NCI-H524 treated with DMSO at 0.1 percent for 48 hours (cell line): ENCODE results near the gene YAE1.
"Not testable (repeated sequence)": the region's sequence is repeated elsewhere in the genome, so short reads cannot be mapped to it uniquely, and the experiment has no call there.

ENCODE experiments used
- DNase-seq: peaks from one replicate; lab custom pipeline; 2025; lab: John Stamatoyannopoulos, UW

YAE1 gene

GRCh38 chr7:39566023-39566921 lies at the start of gene YAE1:
Gene YAE1, plus strand, starts transcription at chr7:39566404. Its CDS starts 15 bp downstream, at chr7:39566419.
- DNase-seq: peak; percentile 24

DNA sequence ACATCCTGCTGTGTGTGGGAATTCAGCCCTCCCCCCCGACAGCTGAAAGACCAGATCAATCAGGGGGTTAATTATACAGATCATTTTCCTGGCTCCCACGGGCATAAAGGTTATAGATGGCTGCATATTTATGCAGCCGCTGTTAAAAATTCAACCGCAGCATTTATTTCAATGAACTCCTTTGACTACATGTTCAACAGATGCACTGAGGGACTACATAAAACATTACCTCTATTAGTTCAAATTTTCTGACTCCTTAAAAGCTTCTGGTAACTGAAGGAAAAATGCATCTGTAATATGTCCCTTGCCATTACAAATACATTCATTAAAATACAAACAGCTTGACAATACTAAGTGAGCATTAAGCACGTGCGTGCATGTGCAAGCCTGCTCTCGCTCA lies 49.7 kb upstream of the YAE1 start:
- no peak for DNase-seq

DNA sequence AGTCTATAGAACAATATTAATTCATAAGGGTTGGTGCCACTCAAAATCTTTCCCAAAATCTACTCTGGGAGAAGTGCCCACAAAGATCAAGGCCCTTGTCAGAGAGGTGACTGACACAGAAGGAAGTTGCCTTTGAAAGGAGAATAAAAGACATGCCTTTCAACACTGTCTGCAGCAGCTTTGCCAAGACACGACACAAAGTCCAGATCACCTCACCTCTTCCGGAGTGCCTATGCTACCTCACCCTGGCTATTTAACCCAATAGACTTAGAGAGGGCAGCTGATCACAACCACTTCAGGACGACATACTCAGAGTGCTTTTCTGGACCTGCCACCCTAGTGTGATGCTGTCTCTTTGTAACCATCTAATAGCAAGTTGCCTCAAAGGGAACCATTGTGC lies 49.0 kb upstream of the YAE1 start:
- DNase-seq: no peak

- no peak for DNase-seq
These were observed 40.3 kb upstream of the YAE1 start for GRCh38 chr7:39525926-39526325.

DNA sequence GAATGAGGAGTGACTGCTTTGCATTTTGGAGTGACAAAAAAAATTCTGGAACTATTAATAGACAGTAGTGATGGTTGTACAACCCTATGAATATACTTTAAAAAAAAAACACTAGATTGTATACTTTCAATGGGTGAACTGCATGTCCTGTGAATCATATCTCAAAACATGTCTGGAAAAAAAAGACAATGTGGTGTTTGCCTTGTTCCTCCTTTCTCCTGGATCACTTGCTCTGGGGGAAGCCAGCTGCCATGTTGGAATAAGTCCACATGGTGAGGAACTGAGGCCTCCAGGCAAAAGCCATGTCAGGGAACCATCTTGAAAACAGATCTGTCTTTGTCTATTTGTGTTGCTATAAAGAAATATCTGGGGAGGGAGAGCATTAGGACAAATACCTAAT lies 39.5 kb upstream of the YAE1 start:
- DNase-seq: no peak

- DNase-seq: no peak
These were observed 38.9 kb upstream of the YAE1 start for GRCh38 chr7:39527296-39527695.

GRCh38 chr7:39527951-39528350 lies 38.3 kb upstream of the YAE1 start:
- no peak for DNase-seq

DNA sequence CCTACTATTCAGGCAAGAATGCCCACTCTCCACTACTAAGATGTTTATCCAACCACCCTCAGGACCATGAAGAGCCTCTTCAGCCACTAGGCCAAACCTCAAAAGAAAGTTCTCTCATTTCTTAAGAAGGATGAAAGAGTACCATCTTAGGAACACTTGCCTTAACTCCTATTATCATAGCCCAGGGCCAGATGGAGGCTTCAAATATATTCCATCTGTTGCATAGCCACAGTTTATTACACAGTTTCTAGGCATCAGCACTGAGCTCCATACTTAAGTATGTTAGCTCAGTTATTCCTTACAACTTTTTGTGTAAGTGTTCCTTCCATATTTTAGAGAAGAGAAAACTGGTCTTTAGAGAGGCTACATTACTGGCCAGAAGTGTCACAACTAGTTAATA lies 37.4 kb upstream of the YAE1 start:
- DNase-seq: peak; percentile 65

- no peak for DNase-seq
These were observed 36.6 kb upstream of the YAE1 start for GRCh38 chr7:39529582-39529981.

- no peak for DNase-seq
These were observed 35.2 kb upstream of the YAE1 start for GRCh38 chr7:39530971-39531370.

GRCh38 chr7:39531818-39532217 lies 34.4 kb upstream of the YAE1 start:
- DNase-seq: no peak

DNA sequence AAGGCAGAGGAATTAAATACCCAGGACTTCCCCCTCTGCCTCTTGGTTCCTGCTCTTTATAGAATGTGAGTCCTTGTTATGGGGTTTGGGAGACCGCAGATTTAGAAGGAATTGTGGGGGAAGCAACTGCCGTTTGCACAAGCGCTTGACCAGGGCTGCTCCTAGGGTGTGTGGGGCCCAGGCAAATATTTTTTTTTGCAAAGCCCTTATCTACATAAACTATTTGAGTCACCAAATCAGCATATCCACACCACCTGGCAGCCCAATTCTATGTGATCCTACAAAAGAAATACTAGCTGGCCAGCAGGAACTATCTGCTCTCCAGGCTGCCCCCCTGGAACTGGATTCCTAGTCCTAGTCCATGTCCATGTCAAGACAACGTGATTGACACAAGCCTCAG lies 33.4 kb upstream of the YAE1 start:
- DNase-seq: no peak

DNA sequence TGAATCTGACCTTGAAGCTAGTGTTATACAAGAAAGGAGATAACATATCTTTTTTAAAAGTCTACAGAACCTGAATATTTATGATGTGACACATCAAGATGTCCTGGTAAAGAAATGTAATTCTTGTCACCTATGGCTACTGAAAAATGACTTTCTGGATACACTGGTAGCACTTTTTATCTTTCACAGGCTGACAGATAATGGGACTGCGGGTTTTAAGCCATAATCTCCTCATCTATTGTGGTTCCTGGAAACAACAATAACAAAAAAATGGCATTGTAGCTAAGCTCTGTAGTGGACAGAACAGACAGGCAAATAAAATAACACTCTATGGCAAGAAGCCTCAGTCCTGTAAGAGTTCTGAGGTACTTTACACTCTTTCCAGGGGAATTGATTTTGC lies 31.6 kb upstream of the YAE1 start:
- DNase-seq: no peak

DNA sequence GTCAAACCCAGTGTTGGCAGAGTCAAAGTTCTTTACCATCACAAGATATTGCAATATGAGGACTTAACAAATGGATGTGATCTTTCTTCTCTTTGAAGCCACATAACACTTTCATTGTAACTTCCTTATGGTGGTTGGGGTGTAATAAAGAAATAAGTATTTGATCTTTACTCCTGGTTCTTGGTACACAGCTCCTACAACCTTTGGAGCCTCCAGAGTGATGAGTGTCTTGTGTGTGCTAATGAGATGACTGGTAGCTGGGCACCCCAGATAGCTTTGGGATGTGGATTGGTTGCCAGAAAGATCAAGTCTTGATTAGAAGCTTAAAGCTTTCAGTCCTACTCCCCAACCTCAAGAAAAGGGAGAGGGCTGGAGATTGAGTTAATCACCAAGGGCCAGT lies 31.1 kb upstream of the YAE1 start:
- no peak for DNase-seq

DNA sequence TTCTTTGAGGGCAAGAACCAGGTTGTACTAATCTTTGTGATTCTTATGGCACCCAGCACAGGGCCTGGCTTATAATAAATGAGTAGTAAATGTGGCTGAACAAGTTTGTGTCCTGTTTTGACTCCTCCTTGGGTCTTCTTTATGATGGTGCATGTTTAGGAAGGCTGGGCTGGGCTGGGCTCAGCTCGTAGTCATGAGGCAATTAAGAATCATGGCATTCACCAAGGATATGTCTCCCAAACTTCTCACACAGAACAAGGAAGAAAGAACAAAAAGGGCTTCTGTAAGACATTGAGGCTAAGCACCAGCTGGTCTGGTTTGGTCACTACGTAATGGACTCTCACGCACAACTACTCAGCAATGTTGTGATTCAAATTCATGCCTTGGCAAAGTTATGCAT lies 30.5 kb upstream of the YAE1 start:
- no peak for DNase-seq

DNA sequence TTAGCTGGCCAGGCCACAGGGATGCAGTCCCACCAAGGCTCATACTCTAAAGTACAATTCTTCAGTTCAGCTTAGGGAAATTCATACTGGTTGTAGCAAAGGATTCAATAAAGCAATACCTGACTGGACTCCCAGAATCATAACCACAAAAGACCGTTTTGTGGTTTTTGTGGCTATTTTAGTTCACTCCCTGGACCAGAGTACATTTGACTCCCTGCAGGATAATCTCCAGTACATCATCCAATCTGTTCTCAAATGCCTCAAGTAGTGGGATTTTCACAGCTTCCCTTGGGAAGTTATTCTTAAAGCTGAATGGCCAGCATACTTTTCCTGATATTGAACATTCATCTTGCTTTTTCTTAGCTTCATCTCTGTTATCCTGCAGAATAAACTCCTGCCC lies 29.3 kb upstream of the YAE1 start:
- DNase-seq: peak; percentile 67

- DNase-seq: no peak
These were observed 26.4 kb upstream of the YAE1 start for GRCh38 chr7:39539816-39540215.

GRCh38 chr7:39540320-39540719 lies 25.9 kb upstream of the YAE1 start:
- peak; percentile 75 for DNase-seq

DNA sequence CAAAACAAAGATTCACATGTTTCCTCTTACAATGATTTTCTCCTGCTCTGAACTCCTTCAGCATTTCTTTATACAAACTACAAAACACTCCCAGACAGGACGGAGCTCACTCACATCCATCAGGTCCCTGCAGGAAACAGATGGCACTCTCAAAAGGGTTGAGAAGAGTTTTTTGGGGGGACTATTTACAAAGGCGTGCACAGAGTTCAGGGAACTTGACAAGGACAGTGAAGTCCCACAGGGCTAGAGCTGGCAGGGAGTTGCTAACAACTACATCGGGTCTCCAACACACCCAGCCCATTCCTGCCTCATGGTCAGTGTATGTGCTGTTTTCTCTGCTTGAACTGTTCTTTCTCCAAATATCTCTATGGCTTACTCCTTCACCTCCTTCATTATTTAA lies 24.7 kb upstream of the YAE1 start:
- no peak for DNase-seq

- not testable (repeated sequence) for DNase-seq
These were observed 21.4 kb upstream of the YAE1 start for GRCh38 chr7:39544774-39545173.

- no peak for DNase-seq
These were observed 18.9 kb upstream of the YAE1 start for GRCh38 chr7:39547336-39547735.

DNA sequence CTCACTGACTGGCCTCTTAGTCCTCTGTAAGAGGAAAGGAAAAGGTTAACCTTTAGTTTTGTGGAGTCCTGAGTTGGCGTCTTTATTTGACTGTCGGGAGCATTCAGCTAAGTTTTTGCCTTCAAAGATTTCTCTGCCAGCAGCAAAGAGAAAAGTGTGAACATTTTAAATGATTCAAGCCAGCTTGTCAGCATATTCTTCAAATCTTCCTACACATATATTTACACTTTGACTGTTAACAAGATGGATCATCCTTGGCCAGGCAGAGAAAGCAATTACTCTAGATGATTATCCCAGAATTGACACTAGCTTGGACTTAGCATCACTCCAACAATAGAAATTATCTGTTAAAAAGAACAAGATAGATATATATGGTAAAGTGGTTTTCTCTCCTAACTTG lies 15.8 kb upstream of the YAE1 start:
- DNase-seq: no peak

DNA sequence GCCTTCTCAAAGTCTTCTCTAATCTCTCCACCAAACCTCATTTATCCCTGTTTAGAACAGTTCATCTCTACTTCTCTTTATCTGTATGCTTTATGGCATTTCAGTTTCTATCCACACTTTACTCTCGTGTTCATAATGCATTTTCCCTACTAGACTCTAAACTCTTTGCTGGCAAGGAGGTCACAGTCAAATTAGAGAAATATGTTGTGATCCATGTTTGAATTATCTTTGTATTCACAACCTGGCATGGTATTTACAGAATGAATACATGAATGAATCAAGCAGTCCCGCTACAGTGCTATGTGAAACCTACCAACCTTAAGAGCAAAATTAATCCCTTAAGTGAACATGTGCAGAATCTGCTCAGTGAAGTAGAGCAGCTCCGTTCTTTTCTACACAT lies 12.8 kb upstream of the YAE1 start:
- peak; percentile 64 for DNase-seq

- DNase-seq: no peak
These were observed 11.5 kb upstream of the YAE1 start for GRCh38 chr7:39554583-39555165.
